CD14-positive monocyte (primary cell): Measurements from ENCODE around the gene LINC01488. TPM values are rescaled to one million over a fixed set of nuclear protein-coding genes. Genes with fewer than 3 reads are reported as not detected.

Experiments
- DNase-seq, 3 donors: peaks; one replicate each; pipeline ENCODE4 v3.0.0-alpha.2; 2011 to 2022
- H2AFZ ChIP-seq: 2 replicates; pipeline ENCODE4 v1.6.0; 2012; ENCODE audit warnings: mild to moderate bottlenecking, low read depth, low read length, inconsistent platforms; ENCODE audit not compliant: insufficient read depth, poor library complexity, severe bottlenecking
- H3K27ac ChIP-seq, 2 donors: 1 replicate in 1 of 2; 2 replicates in 1 of 2; pipeline ENCODE4 v1.5.1; 2012 to 2013; ENCODE audit warnings: low read length in 2 of 2, control low read depth in 1 of 2, inconsistent platforms in 1 of 2, low read depth in 1 of 2, mild to moderate bottlenecking in 1 of 2
- H3K27me3 ChIP-seq, 2 donors: one replicate each; pipeline versions ENCODE4 v1.6.0 to v1.6.1; 2011 to 2013; ENCODE audit warnings: low read length in 2 of 2; ENCODE audit not compliant: control insufficient read depth in 2 of 2, insufficient read depth in 2 of 2
- H3K36me3 ChIP-seq, 2 donors: replicated peaks in 1 of 2; 1 replicate in 1 of 2; 2 replicates in 1 of 2; pipeline versions ENCODE4 v1.5.1 to v1.6.1; 2012 to 2013; ENCODE audit warnings: low read length in 2 of 2, control low read depth in 1 of 2, inconsistent platforms in 1 of 2, mild to moderate bottlenecking in 1 of 2; ENCODE audit not compliant: insufficient read depth in 2 of 2, control insufficient read depth in 1 of 2
- H3K4me1 ChIP-seq, 2 donors: 1 replicate in 1 of 2; 2 replicates in 1 of 2; pipeline versions ENCODE4 v1.5.1 to v1.6.1; 2012 to 2013; ENCODE audit warnings: low read length in 2 of 2, control low read depth in 1 of 2, inconsistent platforms in 1 of 2, mild to moderate bottlenecking in 1 of 2, moderate library complexity in 1 of 2; ENCODE audit not compliant: insufficient read depth in 2 of 2, control insufficient read depth in 1 of 2
- H3K4me2 ChIP-seq: replicated peaks from 2 replicates; pipeline ENCODE3; 2012; ENCODE audit warnings: low read length, moderate library complexity, mild to moderate bottlenecking; ENCODE audit not compliant: poor library complexity, severe bottlenecking; ENCODE audit errors: extremely low read depth
- H3K4me3 ChIP-seq, 3 experiments: fragments of 200-600 bp in 1 of 3; sonication (generic) in 1 of 3; replicated peaks in 1 of 3; 1 replicate in 2 of 3; 2 replicates in 1 of 3; pipeline ENCODE4 v1.5.1; 2011 to 2013; ENCODE audit warnings: low read length in 3 of 3, mild to moderate bottlenecking in 3 of 3, control low read depth in 2 of 3, low read depth in 2 of 3, inconsistent platforms in 1 of 3, moderate library complexity in 1 of 3
- H3K79me2 ChIP-seq: 2 replicates; pipeline ENCODE4 v1.6.0; 2012; ENCODE audit warnings: mild to moderate bottlenecking, control low read depth, inconsistent platforms, low read length, moderate library complexity; ENCODE audit not compliant: insufficient read depth
- H3K9ac ChIP-seq: 2 replicates; pipeline ENCODE4 v1.6.0; 2017; ENCODE audit warnings: low read length, mild to moderate bottlenecking; ENCODE audit not compliant: insufficient read depth, poor library complexity, severe bottlenecking
- H3K9me3 ChIP-seq, 2 donors: replicated peaks in 1 of 2; 1 replicate in 1 of 2; 2 replicates in 1 of 2; pipeline versions ENCODE4 v1.5.1 to v1.6.1; 2012 to 2013; ENCODE audit warnings: low read length in 2 of 2, control low read depth in 1 of 2; ENCODE audit not compliant: control insufficient read depth in 1 of 2, insufficient read depth in 1 of 2
- H4K20me1 ChIP-seq: 2 replicates; pipeline ENCODE4 v1.6.0; 2012; ENCODE audit warnings: mild to moderate bottlenecking, low read length, control low read depth, moderate library complexity; ENCODE audit not compliant: insufficient read depth
- H3K27ac Mint-ChIP-seq, 7 donors: one replicate each; pipeline ENCODE4 v1.8.0; 2020; ENCODE audit warnings: mild to moderate bottlenecking in 7 of 7, mixed read lengths in 7 of 7, moderate library complexity in 6 of 7, inconsistent platforms in 2 of 7
- H3K27me3 Mint-ChIP-seq, 3 donors: one replicate each; pipeline ENCODE4 v1.8.0; 2021 to 2022; ENCODE audit warnings: low read depth in 3 of 3, mild to moderate bottlenecking in 3 of 3, mixed read lengths in 3 of 3, moderate library complexity in 3 of 3, inconsistent platforms in 1 of 3
- H3K36me3 Mint-ChIP-seq, 2 donors: one replicate each; pipeline ENCODE4 v1.8.0; 2020; ENCODE audit warnings: mixed read lengths in 2 of 2, inconsistent platforms in 1 of 2, mild to moderate bottlenecking in 1 of 2
- H3K4me1 Mint-ChIP-seq: one replicate; pipeline ENCODE4 v1.8.0; 2020; ENCODE audit warnings: mild to moderate bottlenecking, mixed read lengths
- H3K4me3 Mint-ChIP-seq, 2 donors: one replicate each; pipeline ENCODE4 v1.8.0; 2020; ENCODE audit warnings: mild to moderate bottlenecking in 2 of 2, mixed read lengths in 2 of 2, moderate library complexity in 1 of 2
- H3K9me3 Mint-ChIP-seq, 7 donors: one replicate each; pipeline ENCODE4 v1.8.0; 2020 to 2022; ENCODE audit warnings: mixed read lengths in 7 of 7, mild to moderate bottlenecking in 6 of 7, moderate library complexity in 6 of 7, inconsistent platforms in 2 of 7
- WGBS: methylation state at CpG from one replicate; pipeline ENCODE4 v1.1.5; 2013; ENCODE audit warnings: missing lambda C conversion rate; ENCODE audit not compliant: insufficient coverage; 5-methylcytosine and 5-hydroxymethylcytosine counted together
- intact Hi-C, 2 donors: fragments of 100-400 bp; cut with micrococcal nuclease; formaldehyde crosslinking; loops; one replicate each; pipeline versions ENCODE4 v1.15.0 to v1.15.1; 2023
- polyA plus RNA-seq, 3 donors: library from polyadenylated mRNA; depleted of rRNA in 1 of 3; unstranded in 2 of 3; stranded (reverse) in 1 of 3; fragments of 300-500 nt in 2 of 3; fragments of >200 nt in 1 of 3; fragmentation: Illumina TruSeq in 2 of 3; gene quantifications; 1 replicate in 2 of 3; 2 replicates in 1 of 3; pipeline ENCODE4 v1.2.3, GENCODE V29; 2012 to 2021
- TF ChIP-seq, protein P1 (sequence below): fragments of 200-600 bp; IDR thresholded peaks from one replicate; pipeline ENCODE4 v1.8.0; 2022; ENCODE audit warnings: antibody characterized with exemption, mild to moderate bottlenecking

LINC01488 gene
- polyA plus RNA-seq, 3 donors = not detected

- Histone ChIP-seq H3K9me3 (peaks cover 6 to 9% of the 10 kb centered on the region in 2 donors), H3K27me3 (no peaks in the 10 kb centered on the region), H3K4me3 (no peak overlapping the region), H3K79me2 (no peaks in the 10 kb centered on the region), H3K9ac (no peak overlapping the region), H2AFZ (no peak overlapping the region), H3K27ac (no peak overlapping the region), H3K36me3 (no peaks in the 10 kb centered on the region), H3K4me2 (no peak overlapping the region), H4K20me1 (no peaks in the 10 kb centered on the region), H3K4me1 (no peaks in the 10 kb centered on the region)
- Mint-ChIP-seq H3K27ac (no peak overlapping the region), H3K4me3 (no peak overlapping the region), H3K9me3 (peaks cover 2 to 13% (median 10%) of the 10 kb centered on the region in 7 donors), H3K27me3 (peaks cover 0 to 2% (median 2%) of the 10 kb centered on the region in 3 donors), H3K36me3 (no peaks in the 10 kb centered on the region), H3K4me1 (no peaks in the 10 kb centered on the region)
- DNase-seq = no peak
- WGBS = 93% methylated on average over 2 of the region's 3 CpGs
- intact Hi-C loops = no loop called here
- TF ChIP-seq, protein P1, sequence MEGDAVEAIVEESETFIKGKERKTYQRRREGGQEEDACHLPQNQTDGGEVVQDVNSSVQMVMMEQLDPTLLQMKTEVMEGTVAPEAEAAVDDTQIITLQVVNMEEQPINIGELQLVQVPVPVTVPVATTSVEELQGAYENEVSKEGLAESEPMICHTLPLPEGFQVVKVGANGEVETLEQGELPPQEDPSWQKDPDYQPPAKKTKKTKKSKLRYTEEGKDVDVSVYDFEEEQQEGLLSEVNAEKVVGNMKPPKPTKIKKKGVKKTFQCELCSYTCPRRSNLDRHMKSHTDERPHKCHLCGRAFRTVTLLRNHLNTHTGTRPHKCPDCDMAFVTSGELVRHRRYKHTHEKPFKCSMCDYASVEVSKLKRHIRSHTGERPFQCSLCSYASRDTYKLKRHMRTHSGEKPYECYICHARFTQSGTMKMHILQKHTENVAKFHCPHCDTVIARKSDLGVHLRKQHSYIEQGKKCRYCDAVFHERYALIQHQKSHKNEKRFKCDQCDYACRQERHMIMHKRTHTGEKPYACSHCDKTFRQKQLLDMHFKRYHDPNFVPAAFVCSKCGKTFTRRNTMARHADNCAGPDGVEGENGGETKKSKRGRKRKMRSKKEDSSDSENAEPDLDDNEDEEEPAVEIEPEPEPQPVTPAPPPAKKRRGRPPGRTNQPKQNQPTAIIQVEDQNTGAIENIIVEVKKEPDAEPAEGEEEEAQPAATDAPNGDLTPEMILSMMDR = no peak
These were observed 42.0 kb downstream of the LINC01488 start for GRCh38 chr11:69523453-69523852.

- WGBS = 94% methylated on average over 10 of the region's 15 CpGs
- no peaks in the 10 kb centered on the region for H3K27me3 ChIP-seq
- Mint-ChIP-seq H3K36me3 (no peaks in the 10 kb centered on the region), H3K27ac (no peak overlapping the region), H3K27me3 (peaks cover 0 to 2% (median 2%) of the 10 kb centered on the region in 3 donors), H3K4me3 (no peak overlapping the region), H3K4me1 (no peaks in the 10 kb centered on the region), H3K9me3 (peaks cover 0 to 6% (median under 1%) of the 10 kb centered on the region in 7 donors)
- H3K9ac ChIP-seq = no peak overlapping the region
- TF ChIP-seq, protein P1 = no peak
- no peak overlapping the region for H3K4me3 ChIP-seq
- H2AFZ ChIP-seq = no peak overlapping the region
- peaks cover 0 to 2% of the 10 kb centered on the region in 2 donors for H3K9me3 ChIP-seq
- no peak overlapping the region for H3K4me2 ChIP-seq
- no peaks in the 10 kb centered on the region for H4K20me1 ChIP-seq
- no peaks in the 10 kb centered on the region for H3K79me2 ChIP-seq
- H3K4me1 ChIP-seq = no peaks in the 10 kb centered on the region
- no peak overlapping the region for H3K27ac ChIP-seq
- intact Hi-C loops = no loop called here
- DNase-seq = no peak
- H3K36me3 ChIP-seq = no peaks in the 10 kb centered on the region
These were observed 42.9 kb downstream of the LINC01488 start for GRCh38 chr11:69524291-69524882.
